Upper lobe of left lung (tissue), 4 donors: ENCODE measurements around the gene SLC15A2.

Source experiments
- CTCF ChIP-seq, 6 experiments: fragments of 450-650 bp in 4 of 6; fragments of 200-600 bp in 2 of 6; sonication (generic) in 2 of 6; IDR thresholded peaks; one replicate each; pipeline ENCODE4 v1.5.1; 2016 to 2019; ENCODE audit warnings: antibody characterized with exemption in 6 of 6
- POLR2A ChIP-seq, 4 donors: fragments of 450-650 bp; IDR thresholded peaks; one replicate each; pipeline ENCODE4 v1.5.1; 2016 to 2017; ENCODE audit warnings: antibody characterized with exemption in 4 of 4, mild to moderate bottlenecking in 2 of 4

- TF ChIP-seq CTCF (IDR thresholded peaks at IDR 0.05) (no peak), POLR2A (IDR thresholded peaks at IDR 0.05) (no peak)
Observed at GRCh38 chr3:121988146-121988545, 93.9 kb downstream of the SLC15A2 start.
